Right lobe of liver (tissue), 4 donors: Measurements from ENCODE around the gene IBA57.

Experiments
- CTCF ChIP-seq, 4 donors: fragments of 200-600 bp in 3 of 4; fragments of 450-650 bp in 1 of 4; IDR thresholded peaks; one replicate each; pipeline versions ENCODE4 v1.5.1 to v1.8.0; 2016 to 2022; ENCODE audit warnings: antibody characterized with exemption in 4 of 4, mild to moderate bottlenecking in 2 of 4
- POLR2A ChIP-seq: fragments of 450-650 bp; IDR thresholded peaks from one replicate; pipeline ENCODE4 v1.6.1; 2017; ENCODE audit warnings: antibody characterized with exemption, mild to moderate bottlenecking
- donor health status: DM: no; HTN: no; CAD: no.
- donor health status: DM: no; HTN: no; CAD: no.
- donor health status: DM: no; HTN: yes; CAD: no.

- TF ChIP-seq CTCF (IDR thresholded peaks at IDR 0.05) (no peak), POLR2A (no peak)
These were observed 59.6 kb downstream of the IBA57 start for GRCh38 chr1:228225165-228225710.
